Fibroblast of lung (primary cell): ENCODE measurements around the gene SNRPD3. TPM values are rescaled to one million over a fixed set of nuclear protein-coding genes. Genes with fewer than 3 reads are reported as not detected.

ENCODE experiments used
- DNase-seq, 2 donors: peaks; one replicate each; pipeline versions ENCODE4 v3.0.0 to v3.0.0-alpha.2; 2010; ENCODE audit warnings: low read depth in 2 of 2
- H2AFZ ChIP-seq: 2 replicates; pipeline ENCODE4 v1.5.1; 2012; ENCODE audit warnings: low read length, control low read depth, inconsistent platforms
- H3K27ac ChIP-seq: 2 replicates; pipeline ENCODE4 v1.5.1; 2011; ENCODE audit warnings: low read length, control low read depth; ENCODE audit not compliant: insufficient read depth
- H3K27me3 ChIP-seq: 2 replicates; pipeline ENCODE4 v1.5.1; 2011; ENCODE audit warnings: mild to moderate bottlenecking, low read length; ENCODE audit not compliant: control insufficient read depth, insufficient read depth
- H3K36me3 ChIP-seq: 2 replicates; pipeline ENCODE4 v1.5.1; 2011; ENCODE audit warnings: low read length; ENCODE audit not compliant: control insufficient read depth, insufficient read depth
- H3K4me1 ChIP-seq: 2 replicates; pipeline ENCODE4 v1.5.1; 2011; ENCODE audit warnings: low read length; ENCODE audit not compliant: control insufficient read depth, insufficient read depth; ENCODE audit errors: extremely low read depth
- H3K4me2 ChIP-seq: 2 replicates; pipeline ENCODE4 v1.5.1; 2011; ENCODE audit warnings: low read length, control low read depth; ENCODE audit not compliant: insufficient read depth; ENCODE audit errors: extremely low read depth
- H3K4me3 ChIP-seq, 4 experiments: fragments of 200-600 bp in 1 of 4; sonication (generic) in 1 of 4; replicated peaks in 1 of 4; 2 replicates each; pipeline ENCODE4 v1.5.1; 2011 to 2016; ENCODE audit warnings: low read length in 4 of 4, low read depth in 3 of 4, mild to moderate bottlenecking in 3 of 4, control low read depth in 2 of 4, inconsistent platforms in 1 of 4, mixed read lengths in 1 of 4; ENCODE audit not compliant: insufficient read depth in 1 of 4; ENCODE audit errors: control extremely low read depth in 1 of 4
- H3K79me2 ChIP-seq: 2 replicates; pipeline ENCODE4 v1.5.1; 2012; ENCODE audit warnings: mild to moderate bottlenecking, low read length, inconsistent platforms; ENCODE audit not compliant: control insufficient read depth, insufficient read depth
- H3K9ac ChIP-seq: 2 replicates; pipeline ENCODE4 v1.5.1; 2011; ENCODE audit warnings: mild to moderate bottlenecking, low read length, control low read depth; ENCODE audit not compliant: insufficient read depth
- H3K9me3 ChIP-seq: 2 replicates; pipeline ENCODE4 v1.5.1; 2012; ENCODE audit warnings: low read depth, low read length; ENCODE audit not compliant: control insufficient read depth, insufficient read depth
- H4K20me1 ChIP-seq: 2 replicates; pipeline ENCODE4 v1.5.1; 2011; ENCODE audit warnings: low read length; ENCODE audit not compliant: control insufficient read depth, insufficient read depth; ENCODE audit errors: extremely low read depth
- CTCF ChIP-seq, 2 donors: IDR thresholded peaks in 1 of 2; conservative IDR thresholded peaks in 1 of 2; 1 replicate in 1 of 2; 2 replicates in 1 of 2; pipeline ENCODE4 v1.5.1; 2011 to 2012; ENCODE audit warnings: low read length in 2 of 2, control low read depth in 1 of 2, inconsistent platforms in 1 of 2, low read depth in 1 of 2, mild to moderate bottlenecking in 1 of 2
- EZH2 ChIP-seq: IDR thresholded peaks from 2 replicates; pipeline ENCODE4 v1.5.1; 2012; ENCODE audit warnings: low read length, control low read depth, mild to moderate bottlenecking; ENCODE audit errors: missing control alignments
- polyA minus RNA-seq: library from RNA; depleted of rRNA, polyadenylated mRNA; stranded (reverse); fragments of >200 nt; gene quantifications from 2 replicates; pipeline ENCODE4 v1.2.3, GENCODE V29; 2011; ENCODE audit warnings: low replicate concordance
- polyA plus RNA-seq, 2 donors: library from polyadenylated mRNA; depleted of rRNA in 1 of 2; stranded (reverse) in 1 of 2; unstranded in 1 of 2; fragments of >200 nt; gene quantifications; 2 replicates each; pipeline ENCODE4 v1.2.1, GENCODE V29; 2011 to 2012; ENCODE audit warnings: missing spikeins in 1 of 2
- total RNA-seq: library from RNA; depleted of rRNA; stranded (reverse); fragments of >200 nt; gene quantifications from 2 replicates; pipeline ENCODE4 v1.2.1, GENCODE V29; 2014

SNRPD3 gene
- total RNA-seq (89.9 and 114 TPM in 2 replicates), polyA plus RNA-seq (151 and 221 TPM in 2 replicates), polyA minus RNA-seq (110 and 120 TPM in 2 replicates)
- polyA plus RNA-seq (2012) = 151 and 177 TPM in 2 replicates

- Histone ChIP-seq H3K4me3 (peak within 1 kb of the TSS; percentile 94 to 98 (median 96)), H3K4me1 (peaks cover 10% of the 10 kb centered on the region), H3K27me3 (no peaks in the 10 kb centered on the region), H2AFZ (peak within 1 kb of the TSS; percentile 72), H3K27ac (peak within 1 kb of the TSS; percentile 93), H4K20me1 (no peaks in the 10 kb centered on the region), H3K4me2 (peak within 1 kb of the TSS; percentile 99), H3K79me2 (peaks cover 85% of the 10 kb centered on the region), H3K36me3 (peaks cover 8% of the 10 kb centered on the region), H3K9me3 (no peaks in the 10 kb centered on the region), H3K9ac (peak within 1 kb of the TSS; percentile 93)
- peak; percentile 98 to 99 for DNase-seq
- TF ChIP-seq EZH2 (no peak), CTCF (conservative IDR thresholded peaks at IDR 0.05 in 1 of 2, IDR thresholded peaks at IDR 0.05 in 1 of 2; ENCODE audit: low read depth in 1 of 2, low read length in 2 of 2) (no peak)
Observed at GRCh38 chr22:24555165-24556039, at the start of gene SNRPD3. Gene SNRPD3 (plus strand): TSS chr22:24555999. CDS start chr22:24557675, 1,676 bp downstream.

GRCh38 chr22:24506802-24507438 is 48.9 kb upstream of the SNRPD3 start:
- Histone ChIP-seq H3K27me3 (no peaks in the 10 kb centered on the region), H3K9ac (no peak overlapping the region), H3K4me1 (peaks cover 12% of the 10 kb centered on the region), H3K36me3 (no peaks in the 10 kb centered on the region), H3K9me3 (no peaks in the 10 kb centered on the region), H3K79me2 (no peaks in the 10 kb centered on the region), H4K20me1 (no peaks in the 10 kb centered on the region), H3K4me2 (no peak overlapping the region), H3K27ac (no peak overlapping the region), H3K4me3 (no peak overlapping the region), H2AFZ (no peak overlapping the region)
- DNase-seq = peak; percentile 20 to 21
- no peak for TF ChIP-seq EZH2
- TF ChIP-seq CTCF (conservative IDR thresholded peaks at IDR 0.05 in 1 of 2, IDR thresholded peaks at IDR 0.05 in 1 of 2; ENCODE audit: low read depth in 1 of 2, low read length in 2 of 2) = no peak

GRCh38 chr22:24507716-24508115 is 48.1 kb upstream of the SNRPD3 start:
- TF ChIP-seq EZH2 = no peak
- TF ChIP-seq CTCF (conservative IDR thresholded peaks at IDR 0.05 in 1 of 2, IDR thresholded peaks at IDR 0.05 in 1 of 2; ENCODE audit: low read depth in 1 of 2, low read length in 2 of 2) = no peak
- Histone ChIP-seq H3K36me3 (no peaks in the 10 kb centered on the region), H3K27me3 (no peaks in the 10 kb centered on the region), H3K9me3 (no peaks in the 10 kb centered on the region), H3K4me2 (no peak overlapping the region), H3K4me3 (no peak overlapping the region), H3K27ac (no peak overlapping the region), H2AFZ (no peak overlapping the region), H3K9ac (no peak overlapping the region), H3K4me1 (peaks cover 12% of the 10 kb centered on the region), H4K20me1 (no peaks in the 10 kb centered on the region), H3K79me2 (no peaks in the 10 kb centered on the region)
- no peak for DNase-seq
